Duodenal mucosa (tissue), 2 donors: ENCODE measurements around the gene NGRN.

Source experiments
- H3K27ac ChIP-seq: one replicate; pipeline ENCODE4 v1.7.0; 2013; ENCODE audit warnings: low read depth, low read length
- H3K27me3 ChIP-seq, 2 donors: one replicate each; pipeline ENCODE4 v1.7.0; 2013; ENCODE audit warnings: low read length in 2 of 2, control low read depth in 1 of 2; ENCODE audit not compliant: insufficient read depth in 2 of 2, control insufficient read depth in 1 of 2
- H3K36me3 ChIP-seq, 2 donors: one replicate each; pipeline ENCODE4 v1.7.0; 2013; ENCODE audit warnings: low read length in 2 of 2, control low read depth in 1 of 2; ENCODE audit not compliant: insufficient read depth in 2 of 2, control insufficient read depth in 1 of 2
- H3K4me1 ChIP-seq, 2 donors: one replicate each; pipeline ENCODE4 v1.7.0; 2013; ENCODE audit warnings: low read length in 2 of 2, control low read depth in 1 of 2; ENCODE audit not compliant: insufficient read depth in 2 of 2, control insufficient read depth in 1 of 2
- H3K4me3 ChIP-seq, 2 donors: one replicate each; pipeline ENCODE4 v1.7.0; 2013; ENCODE audit warnings: low read length in 2 of 2, low read depth in 1 of 2
- H3K9ac ChIP-seq, 2 donors: one replicate each; pipeline ENCODE4 v1.7.0; 2013; ENCODE audit warnings: low read length in 2 of 2, low read depth in 1 of 2
- H3K9me3 ChIP-seq, 2 donors: one replicate each; pipeline ENCODE4 v1.7.0; 2013; ENCODE audit warnings: low read length in 2 of 2, control low read depth in 1 of 2; ENCODE audit not compliant: control insufficient read depth in 1 of 2

Gene NGRN, protein sequence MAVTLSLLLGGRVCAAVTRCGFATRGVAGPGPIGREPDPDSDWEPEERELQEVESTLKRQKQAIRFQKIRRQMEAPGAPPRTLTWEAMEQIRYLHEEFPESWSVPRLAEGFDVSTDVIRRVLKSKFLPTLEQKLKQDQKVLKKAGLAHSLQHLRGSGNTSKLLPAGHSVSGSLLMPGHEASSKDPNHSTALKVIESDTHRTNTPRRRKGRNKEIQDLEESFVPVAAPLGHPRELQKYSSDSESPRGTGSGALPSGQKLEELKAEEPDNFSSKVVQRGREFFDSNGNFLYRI

DNA sequence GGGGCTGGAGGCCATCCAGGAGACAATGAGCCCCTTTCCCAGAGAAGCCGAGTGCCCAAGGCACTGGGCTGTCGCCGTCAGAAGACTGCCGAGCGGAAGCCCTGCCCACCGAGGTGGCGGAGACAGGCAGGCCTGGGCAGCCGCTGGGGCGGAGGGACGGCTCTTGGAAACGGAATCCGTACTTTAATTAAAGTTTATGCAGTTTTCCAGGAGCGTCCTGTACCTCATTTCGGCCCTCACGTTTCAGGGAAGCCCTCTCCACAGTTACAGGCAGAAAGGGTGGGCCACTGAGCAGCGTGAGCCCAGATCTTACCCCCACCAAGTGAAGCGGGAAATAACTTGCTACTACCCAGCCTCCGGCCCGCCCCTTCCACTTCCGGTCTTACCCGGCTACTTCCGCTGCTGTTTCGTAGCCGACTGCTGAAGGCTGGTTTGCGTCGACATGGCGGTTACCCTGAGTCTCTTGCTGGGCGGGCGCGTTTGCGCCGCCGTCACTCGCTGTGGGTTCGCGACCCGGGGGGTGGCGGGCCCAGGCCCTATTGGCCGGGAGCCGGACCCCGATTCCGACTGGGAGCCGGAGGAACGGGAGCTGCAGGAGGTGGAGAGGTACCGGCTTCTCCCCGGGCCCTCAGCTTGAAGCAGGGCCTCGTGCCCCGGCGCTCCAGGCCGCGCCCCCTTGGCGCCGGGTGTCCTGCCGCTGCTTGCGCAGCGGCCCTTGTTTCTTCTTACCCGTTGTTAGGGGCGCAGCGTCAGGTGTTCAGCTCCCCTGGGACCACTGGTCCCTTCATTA lies at the start of gene NGRN:
Gene NGRN, plus strand, starts transcription at position 402 of the 790 bp plus-strand sequence. Its CDS starts 41 bp downstream, at position 443.
- no peaks in the 10 kb centered on the region for H3K9me3 ChIP-seq
- H3K36me3 ChIP-seq: peaks cover 0 to 10% of the 10 kb centered on the region in 2 donors
- H3K4me1 ChIP-seq: peaks cover 44 to 52% of the 10 kb centered on the region in 2 donors

DNA sequence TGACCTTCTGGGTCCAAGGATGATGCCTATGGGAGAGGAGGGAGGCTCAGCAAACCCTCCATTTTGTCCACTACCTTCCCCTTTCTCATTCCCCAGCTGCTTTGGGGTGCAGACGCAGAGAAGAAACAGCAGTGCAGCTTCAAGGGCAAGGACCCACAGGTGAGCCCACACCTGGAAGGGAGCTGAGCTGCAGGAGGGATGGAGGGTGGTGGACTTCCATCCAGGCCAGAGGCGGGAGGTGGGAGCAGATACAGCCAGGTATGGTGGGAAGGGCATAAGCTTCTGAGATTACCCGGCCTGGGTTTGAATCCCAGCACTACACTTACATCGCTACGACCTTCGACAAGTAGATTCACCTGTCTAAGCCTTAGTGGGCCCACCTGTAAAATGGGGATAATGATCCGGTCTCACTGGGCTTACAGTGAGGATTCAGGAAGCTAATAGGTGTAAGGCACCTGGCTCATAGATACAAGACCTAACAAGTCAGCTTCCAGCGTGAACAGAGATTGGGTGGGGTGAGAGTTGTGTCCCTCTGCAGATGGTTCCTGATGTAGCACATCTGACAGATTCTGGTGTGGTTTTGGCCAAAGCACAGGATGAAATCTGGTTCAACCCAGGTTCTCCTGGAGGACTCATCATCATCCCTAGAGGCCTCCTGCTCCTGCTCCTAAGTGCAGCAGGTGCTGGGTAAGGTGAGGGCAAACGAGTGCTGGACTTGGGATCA lies 47.6 kb upstream of the NGRN start:
- no peak overlapping the region for H3K4me3 ChIP-seq
- H3K27ac ChIP-seq: no peak overlapping the region
- peaks cover 16 to 33% of the 10 kb centered on the region in 2 donors for H3K36me3 ChIP-seq
- H3K9me3 ChIP-seq: no peaks in the 10 kb centered on the region
- H3K27me3 ChIP-seq: no peaks in the 10 kb centered on the region
- H3K9ac ChIP-seq: no peak overlapping the region
- H3K4me1 ChIP-seq: peaks cover 16 to 20% of the 10 kb centered on the region in 2 donors

More for the DNA sequence above, at the start of gene NGRN:
- Histone ChIP-seq H3K4me3 (peak within 1 kb of the TSS; percentile 95), H3K9ac (peak within 1 kb of the TSS; percentile 93 to 97), H3K27me3 (no peaks in the 10 kb centered on the region), H3K27ac (peak within 1 kb of the TSS; percentile 95)

DNA sequence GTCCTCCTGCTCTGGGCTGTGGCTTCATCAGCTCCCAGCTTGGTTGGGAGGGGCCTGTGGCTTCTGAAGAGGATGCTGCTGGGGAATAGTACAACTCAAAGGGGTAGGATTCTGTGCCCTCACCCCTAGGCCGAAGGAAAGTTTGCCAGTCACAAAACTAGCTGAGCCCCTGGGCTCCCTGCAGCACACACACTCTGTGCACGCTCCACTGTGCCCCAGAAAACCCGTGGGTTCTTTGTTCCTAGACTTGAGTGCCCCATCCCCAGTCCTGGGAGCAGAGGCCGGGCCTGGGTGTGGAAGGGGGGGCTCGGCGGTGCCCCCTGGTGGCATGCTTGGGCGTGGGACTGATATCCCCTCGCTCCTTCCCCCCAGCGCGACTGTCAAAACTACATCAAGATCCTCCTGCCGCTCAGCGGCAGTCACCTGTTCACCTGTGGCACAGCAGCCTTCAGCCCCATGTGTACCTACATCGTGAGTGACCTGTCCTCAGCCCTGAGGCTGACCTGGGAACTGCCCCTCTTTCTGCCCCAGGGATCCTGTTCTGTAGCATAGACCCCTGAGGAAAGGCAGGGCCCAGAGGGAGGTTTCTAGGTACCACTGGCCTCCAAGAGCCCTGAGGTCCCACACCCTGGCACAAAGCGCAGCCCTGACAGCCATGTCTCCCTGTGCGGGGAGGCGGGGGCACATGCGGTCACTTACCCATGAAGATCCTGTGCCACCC lies 45.9 kb upstream of the NGRN start:
- H3K9ac ChIP-seq: no peak overlapping the region
- H3K9me3 ChIP-seq: no peaks in the 10 kb centered on the region
- H3K27ac ChIP-seq: no peak overlapping the region
- H3K4me3 ChIP-seq: no peak overlapping the region
- H3K36me3 ChIP-seq: peaks cover 32 to 50% of the 10 kb centered on the region in 2 donors
- H3K27me3 ChIP-seq: no peaks in the 10 kb centered on the region
- peaks cover 9 to 11% of the 10 kb centered on the region in 2 donors for H3K4me1 ChIP-seq

DNA sequence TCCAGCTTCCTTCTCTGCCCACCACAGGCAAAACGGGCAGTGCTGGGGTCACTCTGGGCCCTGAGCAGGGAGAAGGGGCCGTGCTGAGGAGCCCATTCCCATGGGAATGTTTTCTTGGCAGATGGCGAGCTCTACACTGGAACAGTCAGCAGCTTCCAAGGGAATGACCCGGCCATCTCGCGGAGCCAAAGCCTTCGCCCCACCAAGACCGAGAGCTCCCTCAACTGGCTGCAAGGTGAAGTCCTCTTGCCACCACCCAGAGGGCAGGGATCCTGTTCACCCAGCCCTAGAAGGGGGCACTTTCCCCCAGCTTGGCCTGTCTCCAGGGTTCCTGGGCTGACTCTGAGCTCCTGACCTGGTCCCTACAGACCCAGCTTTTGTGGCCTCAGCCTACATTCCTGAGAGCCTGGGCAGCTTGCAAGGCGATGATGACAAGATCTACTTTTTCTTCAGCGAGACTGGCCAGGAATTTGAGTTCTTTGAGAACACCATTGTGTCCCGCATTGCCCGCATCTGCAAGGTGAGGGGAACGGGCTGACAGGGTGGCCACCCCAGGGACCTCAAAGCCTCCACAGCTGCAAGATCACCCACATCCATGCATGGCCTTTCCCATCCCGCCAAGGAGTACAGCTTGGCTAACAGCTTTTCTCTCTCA lies 44.1 kb upstream of the NGRN start:
- peaks cover 44 to 64% of the 10 kb centered on the region in 2 donors for H3K36me3 ChIP-seq
- no peak overlapping the region for H3K27ac ChIP-seq
- H3K9ac ChIP-seq: peak overlapping the region in 1 of 2 donors; percentile 13
- H3K9me3 ChIP-seq: no peaks in the 10 kb centered on the region
- H3K27me3 ChIP-seq: no peaks in the 10 kb centered on the region
- H3K4me3 ChIP-seq: no peak overlapping the region
- peaks cover 6 to 7% of the 10 kb centered on the region in 2 donors for H3K4me1 ChIP-seq

DNA sequence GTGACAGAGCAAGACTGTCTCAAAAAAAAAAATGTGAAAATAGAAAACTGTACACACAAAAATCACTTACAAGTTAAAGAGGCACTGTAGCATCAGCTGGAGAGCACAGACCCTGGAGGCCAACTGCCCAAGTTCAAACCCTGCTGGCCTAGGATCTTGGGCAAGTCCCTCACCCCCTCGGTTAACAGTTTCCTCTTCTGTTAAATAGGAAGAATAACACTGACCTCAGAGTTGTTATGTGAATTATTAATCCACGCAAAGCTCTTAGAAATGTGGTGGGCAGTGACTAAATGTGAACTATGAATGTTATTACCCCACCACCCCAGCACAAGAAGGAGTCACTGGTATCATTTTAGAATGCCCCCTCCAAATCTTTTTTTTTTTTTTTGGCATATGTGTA lies 42.9 kb upstream of the NGRN start:
- H3K9me3 ChIP-seq: no peaks in the 10 kb centered on the region
- H3K27ac ChIP-seq: no peak overlapping the region
- no peak overlapping the region for H3K9ac ChIP-seq
- peaks cover 6 to 7% of the 10 kb centered on the region in 2 donors for H3K4me1 ChIP-seq
- peaks cover 48 to 70% of the 10 kb centered on the region in 2 donors for H3K36me3 ChIP-seq
- H3K4me3 ChIP-seq: no peak overlapping the region
- no peaks in the 10 kb centered on the region for H3K27me3 ChIP-seq

DNA sequence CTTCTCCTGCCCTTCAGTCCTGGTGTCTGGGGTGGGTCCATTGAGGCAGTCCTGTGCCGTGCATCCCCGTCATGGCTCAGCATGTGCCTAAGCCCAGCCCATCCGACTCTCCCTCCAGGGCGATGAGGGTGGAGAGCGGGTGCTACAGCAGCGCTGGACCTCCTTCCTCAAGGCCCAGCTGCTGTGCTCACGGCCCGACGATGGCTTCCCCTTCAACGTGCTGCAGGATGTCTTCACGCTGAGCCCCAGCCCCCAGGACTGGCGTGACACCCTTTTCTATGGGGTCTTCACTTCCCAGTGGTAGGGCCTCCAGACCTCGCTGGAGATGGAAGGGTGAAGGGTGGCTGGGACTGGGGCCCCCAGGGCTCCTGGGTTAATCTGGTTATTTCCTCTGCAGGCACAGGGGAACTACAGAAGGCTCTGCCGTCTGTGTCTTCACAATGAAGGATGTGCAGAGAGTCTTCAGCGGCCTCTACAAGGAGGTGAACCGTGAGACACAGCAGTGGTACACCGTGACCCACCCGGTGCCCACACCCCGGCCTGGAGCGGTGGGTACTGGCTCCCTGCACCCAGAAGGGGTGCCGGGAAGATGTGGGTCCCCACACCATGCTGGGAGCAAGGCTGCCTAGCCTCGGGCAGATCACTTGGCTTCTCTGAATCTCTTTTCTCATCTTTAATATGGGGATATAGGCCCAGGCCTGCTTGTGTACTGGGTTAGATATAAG lies 41.9 kb upstream of the NGRN start:
- Histone ChIP-seq H3K4me3 (no peak overlapping the region), H3K9me3 (no peaks in the 10 kb centered on the region), H3K4me1 (peaks cover 6 to 7% of the 10 kb centered on the region in 2 donors), H3K27ac (no peak overlapping the region), H3K27me3 (no peaks in the 10 kb centered on the region), H3K36me3 (peaks cover 52 to 70% of the 10 kb centered on the region in 2 donors), H3K9ac (no peak overlapping the region)

DNA sequence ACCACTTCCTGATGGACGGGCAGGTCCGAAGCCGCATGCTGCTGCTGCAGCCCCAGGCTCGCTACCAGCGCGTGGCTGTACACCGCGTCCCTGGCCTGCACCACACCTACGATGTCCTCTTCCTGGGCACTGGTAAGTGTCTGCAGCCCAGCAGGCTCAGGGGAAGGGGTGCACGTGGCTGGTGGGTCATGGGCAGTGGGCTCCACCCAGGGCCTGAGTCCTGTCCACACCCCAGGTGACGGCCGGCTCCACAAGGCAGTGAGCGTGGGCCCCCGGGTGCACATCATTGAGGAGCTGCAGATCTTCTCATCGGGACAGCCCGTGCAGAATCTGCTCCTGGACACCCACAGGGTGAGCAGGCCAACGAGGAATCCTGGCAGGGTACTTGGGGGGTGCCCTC lies 40.4 kb upstream of the NGRN start:
- H3K27ac ChIP-seq: no peak overlapping the region

DNA sequence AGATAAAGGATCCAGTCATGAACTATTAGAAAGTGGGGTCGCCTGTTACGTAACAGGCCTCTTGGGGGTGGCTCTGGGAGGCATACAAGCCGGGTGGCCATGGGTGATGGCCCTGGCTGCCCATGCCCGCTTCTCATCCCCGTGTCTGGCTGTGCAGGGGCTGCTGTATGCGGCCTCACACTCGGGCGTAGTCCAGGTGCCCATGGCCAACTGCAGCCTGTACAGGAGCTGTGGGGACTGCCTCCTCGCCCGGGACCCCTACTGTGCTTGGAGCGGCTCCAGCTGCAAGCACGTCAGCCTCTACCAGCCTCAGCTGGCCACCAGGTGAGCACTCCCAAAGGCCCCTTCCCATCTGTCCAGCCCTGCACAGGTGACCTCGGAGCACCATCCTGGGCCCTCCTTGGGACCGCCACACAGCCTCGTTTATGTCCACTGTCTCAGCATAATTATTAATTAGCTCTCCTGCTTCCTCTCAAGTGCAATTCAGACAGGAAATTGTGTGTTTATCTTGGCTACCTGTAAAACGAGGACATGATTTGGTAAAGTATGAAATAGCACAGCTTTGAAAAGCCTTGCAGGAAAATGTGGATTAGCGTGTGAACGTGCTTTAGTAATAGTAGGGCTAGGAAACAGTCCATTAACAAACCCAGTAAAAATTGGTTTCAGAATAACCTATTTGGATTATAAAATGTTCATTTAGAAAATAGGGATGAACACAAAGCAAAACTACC lies 39.8 kb upstream of the NGRN start:
- no peak overlapping the region for H3K27ac ChIP-seq
- peaks cover 71 to 88% of the 10 kb centered on the region in 2 donors for H3K36me3 ChIP-seq
- no peak overlapping the region for H3K9ac ChIP-seq
- H3K9me3 ChIP-seq: no peaks in the 10 kb centered on the region
- H3K27me3 ChIP-seq: no peaks in the 10 kb centered on the region
- H3K4me3 ChIP-seq: no peak overlapping the region
- H3K4me1 ChIP-seq: peaks cover 21 to 22% of the 10 kb centered on the region in 2 donors

More for the DNA sequence above, 40.4 kb upstream of the NGRN start:
- H3K4me3 ChIP-seq: no peak overlapping the region
- H3K36me3 ChIP-seq: peaks cover 65 to 84% of the 10 kb centered on the region in 2 donors
- no peaks in the 10 kb centered on the region for H3K9me3 ChIP-seq
- no peak overlapping the region for H3K9ac ChIP-seq
- peaks cover 16 to 17% of the 10 kb centered on the region in 2 donors for H3K4me1 ChIP-seq
- no peaks in the 10 kb centered on the region for H3K27me3 ChIP-seq
